Measurements from ENCODE around the gene CCNY.

Gene CCNY

GRCh38 chr10:35331894-35332640, 4.2 kb upstream of the CCNY start:
- DNase-seq (ENCODE audit: insufficient read length, low spot score) (no peak), FAIRE-seq (no peak)
- TF ChIP-seq TAF1 (IDR thresholded peaks at IDR 0.05; ENCODE audit: low read depth, low read length) (no peak), POU2F2 (IDR thresholded peaks at IDR 0.05; ENCODE audit: low read depth, low read length) (no peak), POLR2AphosphoS5 (IDR thresholded peaks at IDR 0.05; ENCODE audit: low read depth, low read length) (no peak), POLR2A (IDR thresholded peaks at IDR 0.05; ENCODE audit: low read depth, low read length) (no peak), SPI1 (IDR thresholded peaks at IDR 0.05; ENCODE audit: low read depth, low read length) (no peak), PAX5 (IDR thresholded peaks at IDR 0.05; ENCODE audit: insufficient read depth, low read length, severe bottlenecking) (no peak)

GRCh38 chr10:35334297-35334696, 2.0 kb upstream of the CCNY start:
- DNase-seq (ENCODE audit: insufficient read length, low spot score) (no peak), FAIRE-seq (no peak)
- TF ChIP-seq POLR2AphosphoS5 (IDR thresholded peaks at IDR 0.05; ENCODE audit: low read depth, low read length): no peak
- TF ChIP-seq PAX5 (IDR thresholded peaks at IDR 0.05; ENCODE audit: insufficient read depth, low read length, severe bottlenecking): no peak
- no peak for TF ChIP-seq POLR2A (IDR thresholded peaks at IDR 0.05; ENCODE audit: low read depth, low read length)
- TF ChIP-seq POU2F2 (IDR thresholded peaks at IDR 0.05; ENCODE audit: low read depth, low read length): no peak
- no peak for TF ChIP-seq SPI1 (IDR thresholded peaks at IDR 0.05; ENCODE audit: low read depth, low read length)
- no peak for TF ChIP-seq TAF1 (IDR thresholded peaks at IDR 0.05; ENCODE audit: low read depth, low read length)

DNA sequence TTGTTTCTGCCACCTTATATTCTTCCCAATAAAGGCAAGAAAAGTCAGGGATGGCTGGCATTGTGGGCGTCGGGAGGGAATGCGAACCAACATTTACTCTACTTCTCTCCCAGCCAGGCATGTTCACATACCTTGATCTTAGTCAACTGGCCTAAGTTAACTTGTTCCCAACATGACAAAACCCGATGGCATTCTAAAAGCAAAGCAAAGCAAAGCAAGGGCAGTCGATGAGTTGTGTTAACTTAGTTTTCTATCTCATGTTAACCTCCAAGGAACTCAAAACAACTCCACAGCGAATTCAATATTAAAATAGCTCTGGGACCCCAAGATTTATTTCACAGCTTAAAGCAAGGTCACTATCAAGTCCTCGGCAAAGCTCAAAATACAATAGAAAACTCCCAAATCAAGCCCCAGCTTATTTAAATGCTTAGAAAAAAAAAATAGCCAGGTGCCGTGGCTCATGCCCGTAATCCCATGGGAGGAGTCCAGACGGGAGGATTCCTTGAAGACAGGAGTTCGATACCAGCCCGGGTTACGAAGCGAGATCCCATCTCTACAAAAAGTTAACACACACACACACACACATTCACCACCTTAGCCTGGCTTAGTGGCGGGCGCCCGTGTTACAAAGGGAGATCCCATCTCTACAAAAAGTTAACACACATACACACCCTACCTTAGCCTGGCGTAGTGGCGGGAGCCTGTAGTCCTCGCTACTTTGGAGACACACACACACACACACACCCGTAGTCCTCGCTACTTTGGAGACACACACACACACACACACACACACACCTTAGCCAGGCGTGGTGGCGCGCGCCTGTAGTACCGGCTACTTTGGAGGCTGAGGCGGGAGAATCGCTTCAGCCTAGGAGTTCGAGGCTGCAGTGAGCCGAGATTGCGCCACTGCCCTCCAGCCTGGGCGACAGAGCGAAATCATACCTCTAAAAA, 901 bp upstream of the CCNY start:
- no peak for DNase-seq (ENCODE audit: insufficient read length, low spot score)
- FAIRE-seq: peak; percentile 80
- TF ChIP-seq POLR2AphosphoS5 (IDR thresholded peaks at IDR 0.05; ENCODE audit: low read depth, low read length): no peak
- no peak for TF ChIP-seq SPI1 (IDR thresholded peaks at IDR 0.05; ENCODE audit: low read depth, low read length)
- no peak for TF ChIP-seq POU2F2 (IDR thresholded peaks at IDR 0.05; ENCODE audit: low read depth, low read length)
- TF ChIP-seq TAF1 (IDR thresholded peaks at IDR 0.05; ENCODE audit: low read depth, low read length): no peak
- TF ChIP-seq POLR2A (IDR thresholded peaks at IDR 0.05; ENCODE audit: low read depth, low read length): no peak
- no peak for TF ChIP-seq PAX5 (IDR thresholded peaks at IDR 0.05; ENCODE audit: insufficient read depth, low read length, severe bottlenecking)

DNA sequence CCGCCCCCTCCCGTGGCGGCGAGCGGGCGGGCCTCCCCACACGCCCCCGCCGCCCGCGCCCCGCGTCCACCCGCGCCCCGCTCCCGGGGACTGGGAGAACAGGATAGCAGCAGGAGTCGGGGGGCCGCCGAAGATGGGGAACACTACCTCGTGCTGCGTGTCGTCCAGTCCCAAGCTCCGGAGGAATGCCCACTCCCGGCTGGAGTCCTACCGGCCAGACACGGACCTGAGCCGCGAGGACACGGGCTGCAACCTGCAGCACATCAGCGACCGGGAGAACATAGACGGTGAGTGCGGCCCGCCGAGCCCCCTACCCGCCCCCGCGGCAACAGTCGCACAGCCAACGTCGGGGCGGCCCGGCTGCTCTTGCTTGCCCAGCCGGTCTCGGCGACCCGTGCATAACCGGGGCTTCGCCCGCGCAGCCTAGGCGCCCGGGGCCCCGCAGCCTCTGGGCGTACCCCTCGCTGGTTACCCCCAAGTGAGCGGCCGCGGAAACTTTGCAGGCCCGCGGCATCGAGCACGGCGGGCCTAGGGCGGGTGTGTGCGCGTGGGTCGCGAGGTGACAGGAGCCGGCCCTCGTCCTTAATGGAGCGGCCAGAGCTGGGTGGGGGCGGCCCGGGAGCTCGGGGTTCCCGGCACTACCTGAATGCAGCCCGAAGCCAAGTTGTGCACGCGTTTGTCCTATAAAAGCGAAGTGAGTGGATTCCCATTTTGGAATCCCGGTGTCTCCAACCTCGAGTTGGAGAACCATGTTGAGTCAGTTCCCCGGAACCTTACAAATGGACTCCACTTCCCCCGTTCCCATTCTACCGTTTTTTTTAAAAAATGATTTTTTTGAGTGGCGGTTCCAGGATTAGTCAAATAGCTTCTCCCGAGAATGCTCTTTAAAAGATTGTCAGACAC, 863 bp downstream of the CCNY start:
- DNase-seq (ENCODE audit: insufficient read length, low spot score): no peak
- no peak for TF ChIP-seq POLR2A (IDR thresholded peaks at IDR 0.05; ENCODE audit: low read depth, low read length)
- TF ChIP-seq PAX5 (IDR thresholded peaks at IDR 0.05; ENCODE audit: insufficient read depth, low read length, severe bottlenecking): no peak
- TF ChIP-seq SPI1 (IDR thresholded peaks at IDR 0.05; ENCODE audit: low read depth, low read length): no peak
- TF ChIP-seq POLR2AphosphoS5 (IDR thresholded peaks at IDR 0.05; ENCODE audit: low read depth, low read length): no peak
- no peak for TF ChIP-seq POU2F2 (IDR thresholded peaks at IDR 0.05; ENCODE audit: low read depth, low read length)
- peak; percentile 41 for FAIRE-seq

DNA sequence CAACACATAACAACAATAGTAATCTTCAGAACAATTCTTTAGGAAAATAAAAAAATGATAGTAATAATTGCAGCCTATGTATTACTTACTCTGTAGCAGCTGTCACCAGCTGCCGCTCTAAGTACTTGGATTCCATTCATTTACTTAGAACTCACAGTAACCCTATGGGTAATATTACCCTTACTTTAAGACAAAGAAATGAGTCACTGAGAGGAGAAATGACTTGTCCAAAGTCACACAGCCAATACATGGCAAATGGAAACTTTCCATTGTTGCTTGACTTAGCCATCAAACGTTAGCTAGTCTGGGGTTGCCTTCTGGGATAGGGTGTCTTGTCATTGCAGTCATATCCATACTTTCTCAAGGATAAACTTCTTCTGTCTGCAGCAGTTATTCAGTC, 3.6 kb downstream of the CCNY start:
- TF ChIP-seq SPI1 (IDR thresholded peaks at IDR 0.05; ENCODE audit: low read depth, low read length) (no peak), POLR2AphosphoS5 (IDR thresholded peaks at IDR 0.05; ENCODE audit: low read depth, low read length) (no peak), TAF1 (IDR thresholded peaks at IDR 0.05; ENCODE audit: low read depth, low read length) (no peak), PAX5 (IDR thresholded peaks at IDR 0.05; ENCODE audit: insufficient read depth, low read length, severe bottlenecking) (no peak), POLR2A (IDR thresholded peaks at IDR 0.05; ENCODE audit: low read depth, low read length) (no peak), POU2F2 (IDR thresholded peaks at IDR 0.05; ENCODE audit: low read depth, low read length) (no peak)
- DNase-seq (ENCODE audit: insufficient read length, low spot score): no peak
- FAIRE-seq: peak; percentile 62

- TF ChIP-seq TAF1 (IDR thresholded peaks at IDR 0.05; ENCODE audit: low read depth, low read length) (no peak), PAX5 (IDR thresholded peaks at IDR 0.05; ENCODE audit: insufficient read depth, low read length, severe bottlenecking) (no peak), POU2F2 (IDR thresholded peaks at IDR 0.05; ENCODE audit: low read depth, low read length) (no peak), POLR2A (IDR thresholded peaks at IDR 0.05; ENCODE audit: low read depth, low read length) (no peak), SPI1 (IDR thresholded peaks at IDR 0.05; ENCODE audit: low read depth, low read length) (no peak), POLR2AphosphoS5 (IDR thresholded peaks at IDR 0.05; ENCODE audit: low read depth, low read length) (no peak)
- DNase-seq (ENCODE audit: insufficient read length, low spot score): no peak
- FAIRE-seq: no peak
These were observed 4.7 kb downstream of the CCNY start for GRCh38 chr10:35340975-35341374.

- TF ChIP-seq TAF1 (IDR thresholded peaks at IDR 0.05; ENCODE audit: low read depth, low read length): no peak
- TF ChIP-seq POLR2A (IDR thresholded peaks at IDR 0.05; ENCODE audit: low read depth, low read length): no peak
- TF ChIP-seq PAX5 (IDR thresholded peaks at IDR 0.05; ENCODE audit: insufficient read depth, low read length, severe bottlenecking): no peak
- TF ChIP-seq POU2F2 (IDR thresholded peaks at IDR 0.05; ENCODE audit: low read depth, low read length): no peak
- no peak for TF ChIP-seq POLR2AphosphoS5 (IDR thresholded peaks at IDR 0.05; ENCODE audit: low read depth, low read length)
- peak; percentile 39; the same call in 1 of the 2 replicates for TF ChIP-seq SPI1 (IDR thresholded peaks at IDR 0.05; ENCODE audit: low read depth, low read length)
- DNase-seq (ENCODE audit: insufficient read length, low spot score) (no peak), FAIRE-seq (peak; percentile 81)
These were observed 5.2 kb downstream of the CCNY start for GRCh38 chr10:35341521-35341920.

DNA sequence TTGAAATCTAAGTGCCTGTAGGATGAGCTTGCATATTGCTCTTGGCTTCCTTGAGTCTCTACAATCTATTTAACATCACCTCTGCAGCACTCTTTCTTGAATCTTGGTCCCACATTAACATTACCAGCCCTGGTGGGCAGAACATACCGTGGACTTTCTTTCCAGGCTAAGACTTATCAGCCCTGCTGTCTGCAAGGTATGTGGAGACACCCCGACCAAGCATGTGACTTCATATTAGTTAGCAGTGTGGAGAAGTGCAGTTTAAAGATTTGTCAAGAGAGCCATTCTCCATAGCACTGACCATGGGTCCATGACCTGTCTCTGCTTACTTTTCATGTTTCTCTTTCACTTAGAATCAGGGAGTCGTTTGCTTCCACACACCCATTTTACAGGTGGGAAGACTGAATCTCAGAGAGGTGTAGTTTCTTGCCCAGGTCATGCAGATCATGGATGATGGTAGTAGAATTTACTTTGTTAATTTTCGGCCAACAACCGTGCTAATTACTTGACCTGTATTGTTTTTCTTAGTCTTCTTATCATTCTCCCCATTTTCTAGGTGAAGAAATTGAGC, 6.0 kb downstream of the CCNY start:
- no peak for DNase-seq (ENCODE audit: insufficient read length, low spot score)
- FAIRE-seq: no peak
- TF ChIP-seq TAF1 (IDR thresholded peaks at IDR 0.05; ENCODE audit: low read depth, low read length): no peak
- TF ChIP-seq POU2F2 (IDR thresholded peaks at IDR 0.05; ENCODE audit: low read depth, low read length): no peak
- TF ChIP-seq POLR2AphosphoS5 (IDR thresholded peaks at IDR 0.05; ENCODE audit: low read depth, low read length): no peak
- no peak for TF ChIP-seq PAX5 (IDR thresholded peaks at IDR 0.05; ENCODE audit: insufficient read depth, low read length, severe bottlenecking)
- no peak for TF ChIP-seq POLR2A (IDR thresholded peaks at IDR 0.05; ENCODE audit: low read depth, low read length)
- TF ChIP-seq SPI1 (IDR thresholded peaks at IDR 0.05; ENCODE audit: low read depth, low read length): no peak

Measured in GM12891 (cell line).